Effector CD8-positive, alpha-beta T cell (primary cell): ENCODE results near the gene HIPK3.
"Not testable (repeated sequence)": the region's sequence is repeated elsewhere in the genome, so short reads cannot be mapped to it uniquely, and the experiment has no call there.

Source experiments
- DNase-seq: peaks from one replicate; lab custom pipeline; 2025; lab: John Stamatoyannopoulos, UW

HIPK3 gene

DNA sequence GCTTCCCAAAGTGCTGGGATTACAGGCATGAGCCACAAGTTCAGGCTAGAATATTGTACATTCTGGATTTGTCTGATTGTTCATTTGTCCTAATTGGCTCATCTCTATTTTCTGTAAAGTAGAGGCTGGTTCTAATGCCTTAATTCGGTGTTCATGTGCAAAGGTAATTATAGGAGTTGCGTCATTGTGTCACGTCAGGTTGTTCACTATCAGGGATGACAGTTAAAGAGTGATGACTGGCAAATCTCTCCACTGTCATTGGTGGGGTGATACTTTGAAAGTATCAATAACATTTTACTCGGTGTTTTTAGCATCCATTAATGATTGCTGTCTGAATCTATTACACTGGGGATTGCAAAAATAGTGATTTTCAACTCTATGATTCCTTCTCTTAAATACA is 103.5 kb downstream of the HIPK3 start:
- DNase-seq: no peak

DNA sequence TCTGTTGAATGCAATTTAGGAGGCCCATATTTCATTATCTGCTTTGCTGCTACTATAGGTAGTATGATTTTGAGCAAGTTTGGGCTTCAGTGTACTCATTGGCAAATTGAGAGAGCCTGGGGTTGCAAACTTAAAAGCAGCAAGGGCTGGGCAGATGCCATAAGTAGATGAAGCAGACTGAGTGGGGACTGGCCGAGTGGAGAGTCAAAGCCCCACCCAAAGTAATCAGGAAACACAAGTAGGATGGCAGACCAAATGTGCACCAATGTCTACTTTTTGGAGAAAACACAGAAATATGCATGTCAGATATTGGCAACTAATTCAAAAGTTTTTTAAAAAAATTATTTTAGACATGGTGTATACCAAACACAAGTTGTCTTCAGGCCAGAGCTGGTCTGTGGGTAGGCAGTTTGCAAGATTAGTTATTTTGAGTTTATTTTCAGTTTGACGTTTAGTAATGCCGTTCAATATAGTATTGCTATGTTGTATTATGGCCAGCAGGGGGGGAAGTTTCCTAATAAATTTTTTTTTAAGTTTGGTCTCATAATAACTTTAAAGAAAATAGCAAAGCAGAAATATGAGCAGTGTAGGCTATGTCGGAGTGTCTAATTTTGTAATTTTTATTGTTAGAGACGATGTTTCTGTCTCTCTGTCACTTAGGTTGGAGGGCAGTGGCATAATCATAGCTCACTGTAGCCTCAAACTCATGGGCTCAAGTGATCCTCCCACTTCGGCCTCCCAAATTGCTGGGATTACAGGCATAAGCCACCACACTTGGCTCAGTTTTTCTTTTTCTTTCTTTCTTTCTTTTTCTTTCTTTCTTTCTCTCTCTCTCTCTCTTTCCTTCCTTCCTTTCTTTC is 105.1 kb downstream of the HIPK3 start:
- DNase-seq: no peak

DNA sequence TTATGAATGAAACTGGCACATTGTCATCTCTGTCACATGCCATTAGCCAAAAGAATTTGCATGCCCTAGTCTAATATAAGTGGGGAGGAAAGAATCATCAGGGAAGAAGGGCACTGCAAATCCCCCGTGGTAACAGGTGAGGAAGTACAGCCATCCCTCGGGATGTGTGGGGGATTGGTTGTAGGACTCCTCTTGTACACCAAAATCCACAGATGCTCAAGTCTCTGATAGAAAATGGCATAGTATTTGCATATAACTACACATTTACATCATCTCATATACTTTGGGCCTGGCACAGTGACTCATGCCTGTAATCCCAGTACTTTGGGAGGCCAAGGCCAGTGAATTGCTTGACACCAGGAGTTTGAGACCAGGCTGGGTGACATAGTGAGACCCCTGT is 109.7 kb downstream of the HIPK3 start:
- DNase-seq: no peak

DNA sequence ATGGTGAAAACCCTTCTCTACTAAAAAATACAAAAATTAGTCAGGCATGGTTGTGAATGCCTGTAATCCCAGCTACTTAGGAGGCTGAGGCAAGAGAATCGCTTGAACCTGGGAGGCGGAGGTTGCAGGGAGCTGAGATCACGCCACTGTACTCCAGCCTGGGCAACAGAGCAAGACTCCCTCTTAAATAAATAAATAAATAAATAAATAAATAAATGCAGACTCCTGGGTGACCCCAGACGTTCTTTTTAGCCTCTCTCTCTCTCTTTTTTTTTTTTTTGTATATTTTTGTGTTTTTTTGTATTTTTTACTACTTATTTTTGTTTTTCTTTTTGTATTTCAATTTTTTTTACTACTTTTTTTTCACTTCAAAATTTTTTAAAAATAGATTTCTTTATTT is 111.3 kb downstream of the HIPK3 start:
- DNase-seq: not testable (repeated sequence)

DNA sequence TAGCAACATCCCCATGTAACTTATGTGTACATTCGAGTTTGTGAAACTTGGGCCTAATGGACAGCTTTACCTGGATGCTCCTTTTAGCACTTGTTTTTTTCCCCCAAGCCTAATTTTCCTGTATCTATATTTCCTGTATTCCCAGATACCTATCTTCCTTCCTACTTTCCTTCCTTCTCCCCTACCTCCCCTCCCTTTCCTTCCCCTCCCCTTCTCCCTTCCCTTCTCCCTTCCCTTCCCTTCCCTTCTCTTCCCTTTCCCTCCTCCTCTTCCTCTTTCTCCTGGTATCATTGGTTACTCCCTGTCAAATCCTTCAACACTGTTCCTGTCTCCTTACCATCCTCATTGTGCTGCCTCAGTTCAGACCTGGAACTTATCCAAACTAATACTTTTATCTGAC is 111.8 kb downstream of the HIPK3 start:
- no peak for DNase-seq

DNA sequence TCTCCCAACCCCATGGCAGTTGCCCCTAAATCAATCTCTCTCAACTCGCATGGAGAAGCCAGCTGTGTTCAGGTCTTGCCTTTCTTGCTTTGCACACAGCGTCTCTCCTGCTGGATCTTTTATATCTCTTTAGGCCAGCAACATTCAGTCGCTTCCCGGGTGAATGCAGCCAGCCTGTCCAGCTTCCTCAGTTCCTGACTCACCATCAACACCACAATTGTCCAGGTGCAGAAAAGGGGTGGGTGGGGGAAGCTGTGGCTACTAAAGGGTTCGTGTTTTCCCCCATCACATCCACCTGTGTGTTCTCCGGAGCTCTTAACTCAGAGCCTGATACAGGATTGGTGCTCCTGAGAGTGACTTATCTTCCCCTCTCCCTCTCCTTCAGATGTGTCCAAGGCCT is 116.5 kb downstream of the HIPK3 start:
- no peak for DNase-seq

DNA sequence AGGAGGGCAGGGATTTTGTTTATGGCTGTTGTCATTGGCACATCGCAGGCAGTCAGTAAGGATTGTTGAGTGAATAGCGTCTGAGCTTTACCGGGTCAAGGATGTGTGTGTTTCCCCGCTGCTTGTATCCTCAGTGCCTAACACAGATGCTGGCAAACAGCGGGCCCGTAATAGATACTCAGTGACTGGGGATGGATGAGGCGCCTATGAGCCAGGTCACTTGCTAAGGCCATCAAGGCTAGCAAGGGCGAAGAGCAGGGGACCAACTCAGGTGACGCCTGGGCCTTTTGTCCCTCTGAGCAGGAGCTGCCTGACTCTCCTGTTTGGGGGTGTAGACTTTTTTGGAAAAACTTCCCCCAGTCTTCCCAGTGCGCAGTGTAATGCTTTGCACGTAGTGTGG is 118.1 kb downstream of the HIPK3 start:
- DNase-seq: no peak

DNA sequence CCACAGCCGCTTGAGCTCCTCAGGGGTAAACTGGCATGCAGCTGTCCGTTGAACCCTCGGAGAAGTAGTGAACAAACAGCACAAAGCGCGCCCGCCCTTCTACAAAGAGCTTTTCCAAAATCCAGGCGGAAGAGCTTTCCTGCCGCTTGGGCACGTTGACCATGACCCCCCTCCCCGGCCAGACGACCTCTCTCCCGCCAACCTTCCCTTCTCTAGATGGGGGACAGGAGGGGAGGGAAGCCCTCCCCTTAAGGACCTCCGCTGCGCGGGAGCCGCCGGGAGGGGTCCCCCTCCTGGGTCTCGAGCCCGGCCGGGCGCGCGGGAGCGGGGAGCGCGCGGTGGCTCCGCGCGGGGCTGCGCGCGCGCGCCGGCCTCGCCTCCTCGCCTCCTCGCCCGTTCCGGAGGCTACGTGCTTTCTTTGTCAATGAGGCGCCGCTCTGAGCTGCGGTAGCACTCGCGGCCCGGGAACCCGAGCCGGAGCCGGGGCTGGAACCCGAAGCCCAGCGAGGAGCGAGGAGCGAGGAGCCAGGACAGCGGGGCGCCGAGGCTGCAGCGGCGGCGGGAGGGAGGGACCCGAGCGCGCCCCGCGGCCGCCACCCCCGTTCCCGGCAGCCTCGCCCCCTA is 118.6 kb downstream of the HIPK3 start, which contains the start of gene KIAA1549L:
TSS of gene KIAA1549L (plus strand) at position 421 of the 624 bp plus-strand sequence.
- DNase-seq: no peak

DNA sequence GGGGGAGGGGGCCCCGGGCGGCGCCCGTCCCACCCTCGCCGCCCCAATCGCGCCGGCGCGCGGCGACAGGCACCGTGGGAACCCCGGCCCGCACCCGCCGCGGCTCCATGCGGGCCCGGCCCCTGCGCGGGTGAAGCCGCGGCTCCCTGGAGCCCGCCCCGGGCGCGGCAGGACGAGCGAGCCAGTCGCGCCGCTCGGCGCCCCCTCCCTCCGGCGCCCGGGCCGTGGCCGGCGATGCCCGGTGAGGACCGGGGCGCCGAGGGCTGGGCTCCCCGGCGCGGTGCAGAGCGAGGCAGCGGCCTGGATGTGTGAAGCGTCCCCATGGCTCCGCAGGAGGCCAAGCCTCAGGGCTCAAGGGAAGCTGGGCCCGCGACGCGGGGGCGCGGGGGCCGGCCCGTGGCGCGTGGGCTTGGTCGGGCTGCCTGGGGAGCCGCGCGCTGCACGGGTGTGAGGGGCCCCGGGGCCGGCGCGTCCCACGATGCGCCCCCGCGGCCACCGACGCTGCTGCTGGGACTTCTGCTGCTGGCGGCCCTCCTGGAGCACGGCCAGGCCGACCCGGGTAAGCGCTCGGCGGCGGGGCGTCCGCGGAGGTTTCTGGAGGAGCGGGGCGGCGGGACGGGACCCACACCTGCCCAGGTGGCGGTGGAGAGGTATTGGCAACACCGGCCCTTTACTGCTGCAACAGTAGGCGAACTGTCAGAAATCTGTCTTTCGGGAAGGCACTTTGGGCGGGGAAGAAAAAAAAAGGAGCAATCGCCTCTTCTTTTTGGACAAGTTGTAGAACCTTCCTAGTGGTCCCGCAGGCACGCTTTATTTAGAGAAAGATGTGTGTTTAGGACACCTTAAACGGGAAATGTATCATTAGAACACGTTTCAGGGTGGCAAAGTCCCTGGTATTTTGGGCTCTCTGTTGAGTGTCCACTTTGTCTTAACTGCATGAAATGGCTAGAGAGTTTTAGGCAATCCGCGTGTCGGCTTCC is 119.4 kb downstream of the HIPK3 start:
- DNase-seq: no peak

DNA sequence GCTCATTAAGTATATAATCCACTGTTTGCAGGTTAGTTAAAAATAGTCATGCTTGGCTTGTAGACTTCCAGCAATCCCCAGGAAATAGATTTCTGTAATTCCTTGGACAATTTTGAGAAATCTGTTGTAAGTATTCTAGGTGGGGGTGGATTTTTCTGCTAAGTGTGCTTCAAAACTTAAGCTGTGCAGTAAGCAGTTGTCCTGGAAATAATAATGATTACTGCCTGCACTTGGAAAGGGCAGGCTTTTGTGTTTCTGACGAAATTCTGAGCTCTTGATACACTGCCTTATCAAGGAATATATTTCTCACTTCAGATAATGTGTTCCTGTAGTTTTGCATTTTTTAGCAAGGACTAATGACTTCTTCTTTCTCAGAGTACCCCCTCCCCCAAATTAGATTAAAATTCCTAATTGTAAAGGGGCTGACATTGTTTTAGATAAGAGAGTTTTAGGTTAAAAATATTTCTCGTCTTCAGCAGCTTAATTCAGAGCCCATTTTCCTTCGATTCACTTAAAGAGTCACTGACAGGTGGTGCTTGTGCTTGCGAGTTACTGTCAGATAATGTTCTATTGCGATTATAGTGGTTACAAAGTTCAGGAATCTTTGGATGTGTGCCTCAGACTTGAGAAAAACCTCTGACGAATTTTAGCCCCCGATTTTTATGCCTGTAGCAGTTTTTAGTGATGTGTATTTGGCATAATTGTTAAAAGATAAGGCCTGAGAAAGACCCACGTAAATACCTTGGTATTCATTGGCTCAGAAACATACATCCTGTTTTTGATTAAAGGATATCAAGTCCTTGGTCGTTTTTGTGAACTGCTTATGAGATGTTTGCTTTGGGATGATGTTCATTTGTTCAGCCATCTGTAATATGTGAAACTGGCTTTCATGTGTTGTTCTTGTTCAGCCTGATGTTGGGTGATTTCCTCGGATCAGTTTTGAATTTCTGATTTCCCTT is 120.5 kb downstream of the HIPK3 start:
- no peak for DNase-seq

DNA sequence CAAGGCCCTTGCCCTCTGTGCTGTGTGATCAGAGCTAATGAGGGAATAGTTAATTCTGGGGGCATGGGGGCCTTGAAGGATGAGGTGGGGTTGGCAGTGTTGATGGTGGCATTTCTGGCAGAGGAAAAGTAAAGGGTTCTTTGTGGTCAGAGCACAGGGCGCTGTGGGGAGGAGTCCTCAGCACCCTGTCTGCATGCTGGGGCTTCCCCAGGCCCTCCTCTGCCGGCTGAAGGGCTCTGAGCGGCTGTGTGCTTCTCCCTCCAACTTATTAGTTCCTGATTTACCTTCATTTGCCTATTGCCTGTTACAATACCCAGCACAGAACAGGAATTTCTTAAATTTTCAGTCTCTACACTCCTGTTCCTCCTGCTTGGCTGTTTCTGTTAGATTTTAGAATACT is 122.8 kb downstream of the HIPK3 start:
- DNase-seq: no peak

DNA sequence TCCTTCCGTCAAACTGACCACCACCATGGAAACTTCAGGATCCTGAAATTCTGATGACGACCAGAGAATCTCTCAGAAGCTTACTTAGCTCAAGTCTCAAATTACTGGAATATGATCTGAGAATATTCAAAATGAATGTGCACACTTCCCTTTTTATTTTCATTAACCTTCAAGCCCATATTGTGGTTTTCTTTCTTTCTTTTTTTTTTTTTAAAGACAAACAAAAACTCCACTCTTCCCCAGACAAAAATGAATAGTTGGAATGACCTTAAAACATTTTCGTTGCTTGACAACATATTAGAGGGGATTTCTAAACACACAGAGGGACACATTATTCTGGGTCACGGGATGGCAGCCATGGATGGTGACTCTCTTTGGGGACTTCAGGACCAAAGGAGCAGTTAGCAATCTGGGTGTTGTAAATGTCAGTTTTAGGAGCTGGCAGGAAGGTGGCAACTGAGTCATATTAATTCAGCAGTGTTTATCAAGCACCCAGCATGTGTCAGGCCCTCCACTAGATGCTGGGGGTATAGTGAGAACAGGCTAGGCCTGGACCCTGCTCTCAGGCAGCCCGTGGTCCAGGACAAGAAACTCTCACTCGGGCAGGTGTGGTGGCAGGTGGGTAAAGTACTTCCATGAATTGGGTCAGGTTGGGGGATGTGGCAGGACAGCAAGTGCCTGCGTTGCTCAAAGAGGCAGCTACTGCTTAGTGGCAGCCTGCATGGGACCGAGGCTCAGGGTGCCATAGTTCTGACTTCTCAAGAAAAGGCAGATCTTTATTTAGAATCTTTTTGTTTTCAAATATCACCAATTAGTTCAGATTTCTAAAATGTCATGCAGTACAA is 126.1 kb downstream of the HIPK3 start:
- DNase-seq: no peak

DNA sequence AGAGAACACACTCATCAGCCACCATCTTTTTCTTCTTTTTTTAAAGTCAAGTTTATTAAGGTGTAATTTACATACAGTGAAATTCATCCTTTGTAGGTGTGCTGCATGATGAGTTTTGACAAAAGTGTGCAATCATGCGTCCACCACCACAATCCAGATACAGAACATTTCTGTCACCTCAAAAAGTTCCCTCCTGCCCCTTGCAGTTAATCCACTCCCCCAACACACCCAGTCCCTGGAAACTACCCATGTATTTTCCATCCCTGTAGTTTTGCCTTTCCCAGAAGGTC is 126.7 kb downstream of the HIPK3 start:
- no peak for DNase-seq

DNA sequence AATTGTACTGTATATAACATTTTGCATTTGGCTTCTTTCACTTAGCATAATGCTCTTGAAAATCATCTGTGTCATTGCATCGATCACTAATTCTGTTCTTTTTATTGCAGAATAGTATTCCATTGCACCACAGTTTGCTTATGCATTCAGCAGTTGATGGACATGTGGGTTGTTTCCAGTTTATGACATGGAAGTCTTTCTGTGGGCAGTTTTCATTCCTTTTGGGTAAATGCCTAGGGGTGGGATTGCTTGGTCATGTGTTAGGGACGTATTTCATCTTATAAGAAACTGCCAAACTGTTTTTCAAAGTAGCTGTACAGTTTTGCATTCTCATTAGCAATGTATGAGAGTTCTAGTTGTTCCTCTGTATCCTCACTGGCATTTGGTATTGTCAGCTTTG is 127.0 kb downstream of the HIPK3 start:
- DNase-seq: no peak

DNA sequence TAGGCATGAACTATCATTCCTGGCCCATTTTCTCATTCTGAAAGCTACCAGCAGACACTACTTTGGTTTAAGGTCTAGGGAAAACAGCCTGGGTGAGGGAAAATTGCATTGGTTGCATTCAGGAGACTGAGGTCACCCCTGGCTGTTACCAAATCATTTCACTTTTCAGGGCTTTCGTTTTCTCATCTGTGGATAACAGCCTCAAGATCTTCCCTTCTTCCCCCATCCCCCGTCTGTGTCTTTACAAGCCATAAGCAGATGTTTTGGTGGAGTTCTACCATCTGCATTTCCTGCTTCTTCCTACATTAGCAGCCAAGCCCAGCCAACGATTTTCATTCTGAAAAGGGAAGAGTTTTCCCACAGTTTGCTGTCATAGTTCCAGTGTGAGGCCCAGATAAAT is 130.4 kb downstream of the HIPK3 start:
- DNase-seq: no peak

DNA sequence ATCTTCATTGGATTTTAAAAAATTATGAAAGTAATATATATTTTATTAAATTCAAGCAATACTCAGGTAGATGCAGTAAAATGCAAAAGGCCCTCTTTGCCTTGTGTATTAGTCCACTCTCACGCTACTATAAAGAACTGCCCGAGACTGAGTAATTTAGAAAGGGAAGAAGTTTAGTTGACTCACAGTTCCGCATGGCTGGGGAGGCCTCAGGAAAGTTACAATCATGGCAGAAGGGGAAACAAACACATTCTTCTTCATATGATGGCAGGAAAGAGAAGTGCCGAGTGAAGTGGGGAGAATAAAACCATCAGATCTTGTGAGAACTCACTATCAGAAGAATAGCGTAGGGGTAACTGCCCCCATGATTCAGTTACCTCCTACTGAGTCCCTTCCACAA is 130.8 kb downstream of the HIPK3 start:
- no peak for DNase-seq

DNA sequence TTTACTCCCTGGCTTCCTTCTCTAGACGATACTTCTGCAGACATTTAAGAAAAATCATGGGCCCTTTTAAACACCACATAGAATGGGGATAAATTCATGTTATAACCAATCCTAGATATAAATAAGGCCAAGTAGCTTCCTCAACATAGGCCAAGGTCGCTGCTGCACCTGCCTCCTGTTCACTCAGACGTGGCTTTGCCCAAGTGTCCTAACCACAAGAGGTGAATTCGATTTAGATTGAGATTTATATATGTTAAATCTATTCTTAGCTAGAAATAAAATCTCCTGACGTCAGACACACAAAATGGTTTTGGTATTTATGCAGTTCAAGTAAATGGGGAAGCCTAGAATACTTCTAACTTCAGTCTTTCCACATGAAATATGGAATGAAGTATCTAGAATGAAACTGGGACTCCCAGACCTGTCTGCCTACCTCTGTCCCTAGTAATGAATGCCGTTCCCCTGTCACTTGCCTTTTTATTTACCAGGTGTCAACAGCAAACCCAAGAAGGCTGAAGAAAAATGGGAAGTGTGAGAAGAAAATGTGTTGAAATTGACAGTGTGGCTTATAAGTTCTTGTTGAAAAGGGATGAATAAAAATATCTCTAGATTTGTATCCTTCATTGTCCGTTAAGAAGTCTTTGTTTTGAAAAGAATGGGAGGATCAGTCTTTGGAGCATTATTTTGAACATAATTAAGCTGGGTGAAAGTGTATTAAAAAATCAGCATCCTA is 131.8 kb downstream of the HIPK3 start:
- DNase-seq: no peak

DNA sequence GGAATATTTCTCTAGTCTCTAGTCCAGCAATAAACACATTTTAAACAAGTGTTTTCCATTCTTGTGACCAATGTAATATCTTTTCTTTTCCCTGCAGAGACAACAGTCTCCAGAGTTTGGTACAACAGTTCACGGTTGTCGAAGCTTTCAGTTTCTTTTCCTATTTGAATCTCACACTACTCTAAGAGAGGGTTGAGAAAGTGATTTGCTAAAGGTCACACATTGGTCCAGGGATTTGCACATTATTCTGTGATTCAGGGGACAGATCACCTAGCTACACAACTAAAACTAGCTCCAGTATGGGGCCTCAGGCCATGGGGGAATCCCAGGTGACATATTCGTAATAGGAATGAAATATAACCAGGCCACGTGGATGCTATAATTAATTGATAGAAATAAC is 132.5 kb downstream of the HIPK3 start:
- DNase-seq: no peak

DNA sequence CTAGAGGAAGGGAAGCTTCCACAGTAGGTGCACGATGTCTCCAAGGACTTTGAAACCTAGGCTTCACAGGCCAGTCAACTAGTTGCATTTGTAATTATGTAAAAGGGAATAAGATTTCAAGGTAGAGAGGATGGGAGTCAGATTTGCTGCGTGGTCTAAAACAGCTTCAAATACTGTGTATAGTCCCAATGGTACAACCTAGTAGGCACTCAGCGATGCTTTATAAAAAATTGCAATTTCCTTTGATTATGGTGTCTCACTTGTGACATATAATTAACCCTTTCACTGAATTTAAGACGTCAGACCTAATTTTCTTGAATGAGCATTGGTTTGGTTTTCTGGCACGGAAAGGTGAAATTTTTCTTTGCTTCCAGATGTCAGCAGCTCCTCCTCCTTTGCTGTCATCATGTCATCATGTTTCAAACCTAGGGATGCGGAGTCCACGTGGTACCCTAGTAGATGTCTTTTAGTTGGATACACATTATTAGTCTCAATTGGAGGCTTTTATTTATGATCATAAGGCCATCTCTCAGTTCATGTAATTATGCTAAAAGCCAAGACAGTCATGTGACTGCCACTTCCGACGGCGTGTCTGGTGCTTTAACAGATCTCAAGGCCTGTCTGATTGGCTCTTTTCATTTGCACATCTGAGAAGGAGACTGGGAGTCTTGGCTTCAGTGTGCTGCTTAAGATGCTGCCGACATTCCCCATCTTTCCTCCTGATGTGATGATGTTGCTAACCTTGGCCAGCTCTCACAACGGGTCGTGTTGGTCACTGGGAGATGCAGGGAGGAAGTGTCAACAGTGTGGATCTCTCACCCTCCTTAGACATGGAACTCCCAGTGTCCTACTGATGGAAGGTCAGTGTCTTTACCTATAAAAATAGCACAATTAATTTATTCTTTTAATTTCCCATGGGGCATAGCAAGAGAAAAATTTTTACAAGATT is 134.0 kb downstream of the HIPK3 start:
- DNase-seq: no peak
